NCI-H446 (cell line): ENCODE results near the gene WWC1.
"Not testable (repeated sequence)": the region's sequence is repeated elsewhere in the genome, so short reads cannot be mapped to it uniquely, and the experiment has no call there.

ENCODE experiments used
- DNase-seq, 2 experiments: peaks; one replicate each; lab custom pipeline; 2025; lab: John Stamatoyannopoulos, UW

Gene WWC1

GRCh38 chr5:168411871-168412270 is 120.4 kb downstream of the WWC1 start:
- DNase-seq: no peak

GRCh38 chr5:168413062-168413461 is 121.6 kb downstream of the WWC1 start:
- DNase-seq: no peak

GRCh38 chr5:168413596-168413995 is 122.2 kb downstream of the WWC1 start:
- no peak for DNase-seq

- DNase-seq: no peak
Observed at GRCh38 chr5:168415401-168415800, 124.0 kb downstream of the WWC1 start.

GRCh38 chr5:168415971-168416370 is 124.5 kb downstream of the WWC1 start:
- no peak for DNase-seq

GRCh38 chr5:168417731-168418429 is 126.4 kb downstream of the WWC1 start:
- no peak for DNase-seq

- no peak for DNase-seq
Observed at GRCh38 chr5:168420461-168420860, 129.0 kb downstream of the WWC1 start.

GRCh38 chr5:168422431-168422830 is 131.0 kb downstream of the WWC1 start:
- no peak for DNase-seq

- no peak for DNase-seq
Observed at GRCh38 chr5:168423478-168423877, 132.0 kb downstream of the WWC1 start.

GRCh38 chr5:168423971-168424370 is 132.5 kb downstream of the WWC1 start:
- no peak for DNase-seq

GRCh38 chr5:168424594-168425323 is 133.3 kb downstream of the WWC1 start:
- DNase-seq: no peak

- DNase-seq: no peak
Observed at GRCh38 chr5:168426007-168426863, 134.8 kb downstream of the WWC1 start.

- no peak for DNase-seq
Observed at GRCh38 chr5:168426864-168427172, 135.4 kb downstream of the WWC1 start.

- DNase-seq: no peak
Observed at GRCh38 chr5:168427224-168427623, 135.8 kb downstream of the WWC1 start.

GRCh38 chr5:168428552-168428951 is 137.1 kb downstream of the WWC1 start:
- DNase-seq: no peak

GRCh38 chr5:168430296-168430695 is 138.9 kb downstream of the WWC1 start:
- no peak for DNase-seq

GRCh38 chr5:168432903-168433302 is 141.5 kb downstream of the WWC1 start:
- DNase-seq: no peak

- no peak for DNase-seq
Observed at GRCh38 chr5:168434001-168434400, 142.6 kb downstream of the WWC1 start.

GRCh38 chr5:168434746-168435321 is 143.4 kb downstream of the WWC1 start:
- DNase-seq: no peak

GRCh38 chr5:168435340-168435739 is 143.9 kb downstream of the WWC1 start:
- not testable (repeated sequence) for DNase-seq

- DNase-seq: no peak
Observed at GRCh38 chr5:168438349-168438748, 146.9 kb downstream of the WWC1 start.

- no peak for DNase-seq
Observed at GRCh38 chr5:168443533-168443932, 152.1 kb downstream of the WWC1 start.
